ENCODE measurements around the gene SLC17A7.

SLC17A7 gene

DNA sequence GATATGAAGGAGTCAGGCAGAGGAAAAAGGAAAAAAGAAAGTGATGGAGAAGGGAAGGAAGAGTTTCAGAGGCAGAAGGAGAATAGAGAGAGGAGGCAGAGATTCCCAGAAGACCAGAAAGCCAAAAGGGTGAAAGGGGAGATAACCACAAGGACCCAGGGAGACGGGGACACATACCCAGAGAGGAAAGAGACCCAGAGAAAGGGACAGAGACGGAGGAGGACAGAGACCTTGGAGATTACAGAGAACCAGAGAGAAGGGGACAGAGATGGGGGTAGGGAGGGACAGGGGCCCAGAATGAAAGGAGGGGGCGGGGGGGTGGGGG is 19.5 kb downstream of the SLC17A7 start:
- no peak for DNase-seq (ENCODE audit: low read depth)
- H3K4me3 ChIP-seq (ENCODE audit: low read depth, low read length) = no peak overlapping the region
- TF ChIP-seq CTCF (IDR thresholded peaks at IDR 0.05; ENCODE audit: low read depth, low read length, missing control alignments) = no peak

DNA sequence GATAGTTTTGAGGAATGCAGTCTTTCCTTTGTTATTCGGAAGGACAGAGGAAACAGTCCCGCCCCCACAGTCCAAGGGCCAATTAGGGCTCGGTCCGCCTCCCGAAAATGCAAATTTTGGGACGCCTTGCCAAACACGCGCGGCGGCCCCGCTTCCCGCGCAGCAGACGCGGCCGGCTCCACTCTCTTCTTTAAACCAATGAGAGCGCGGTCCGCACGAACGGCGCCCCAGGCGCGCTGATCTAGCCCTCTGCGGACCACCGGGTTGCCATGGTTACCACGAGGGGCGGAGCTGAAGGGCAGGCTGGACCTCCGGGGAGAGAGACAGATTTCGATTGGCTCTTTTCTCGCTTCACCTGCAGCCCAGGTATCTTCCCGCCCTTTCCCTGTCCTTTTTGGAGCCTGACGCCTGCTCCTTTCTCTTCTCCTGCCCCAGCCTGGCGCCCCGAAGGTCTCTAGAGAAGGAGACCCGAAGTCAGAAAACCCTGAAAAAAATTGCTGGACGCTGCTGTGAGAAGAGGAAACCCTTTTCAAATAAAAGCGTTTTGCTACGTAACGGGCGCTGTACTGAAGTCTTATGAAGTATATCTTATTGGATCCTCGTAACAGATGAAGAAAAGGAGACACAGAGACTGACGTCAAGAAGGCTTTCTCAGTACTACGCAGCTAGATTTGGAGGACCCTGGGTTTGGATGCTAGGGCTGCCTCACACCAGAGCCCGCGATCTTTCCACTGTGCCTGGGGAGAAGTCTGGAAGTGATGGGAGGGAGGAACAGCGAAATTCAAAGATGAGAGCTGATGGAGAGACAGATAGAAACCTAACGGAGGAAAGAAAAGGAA is 20.1 kb downstream of the SLC17A7 start:
- no peak for TF ChIP-seq CTCF (IDR thresholded peaks at IDR 0.05; ENCODE audit: low read depth, low read length, missing control alignments)
- DNase-seq (ENCODE audit: low read depth) = no peak
- no peak overlapping the region; the same call in 1 of the 2 replicates for H3K4me3 ChIP-seq (ENCODE audit: low read depth, low read length)

DNA sequence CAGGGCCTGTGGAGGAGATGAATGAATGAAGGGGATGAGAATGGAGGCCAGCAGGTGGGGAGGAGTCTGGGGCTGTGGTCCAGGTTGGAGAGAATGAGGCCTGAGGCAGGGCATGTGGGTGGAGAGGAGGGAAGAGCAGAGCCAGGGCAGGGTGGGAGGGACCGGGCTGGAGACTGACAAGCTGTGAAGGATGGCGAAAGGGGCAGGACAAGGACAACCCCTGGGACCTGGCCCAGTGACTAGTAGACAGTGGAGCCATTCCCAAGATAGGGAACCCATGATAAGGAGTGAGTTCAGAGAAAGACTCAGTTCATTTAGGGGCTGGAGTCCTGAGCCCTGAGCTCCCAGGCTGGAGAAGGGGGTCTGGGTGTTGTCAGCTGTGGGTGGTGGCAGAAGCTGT is 21.1 kb downstream of the SLC17A7 start:
- H3K4me3 ChIP-seq (ENCODE audit: low read depth, low read length) = no peak overlapping the region
- no peak for TF ChIP-seq CTCF (IDR thresholded peaks at IDR 0.05; ENCODE audit: low read depth, low read length, missing control alignments)
- DNase-seq (ENCODE audit: low read depth) = no peak

- TF ChIP-seq CTCF (IDR thresholded peaks at IDR 0.05; ENCODE audit: low read depth, low read length, missing control alignments) = no peak
- no peak overlapping the region for H3K4me3 ChIP-seq (ENCODE audit: low read depth, low read length)
- DNase-seq (ENCODE audit: low read depth) = no peak
Observed at GRCh38 chr19:49419173-49419572, 22.2 kb downstream of the SLC17A7 start.

GRCh38 chr19:49418511-49418910 is 22.8 kb downstream of the SLC17A7 start:
- no peak overlapping the region for H3K4me3 ChIP-seq (ENCODE audit: low read depth, low read length)
- no peak for DNase-seq (ENCODE audit: low read depth)
- TF ChIP-seq CTCF (IDR thresholded peaks at IDR 0.05; ENCODE audit: low read depth, low read length, missing control alignments) = no peak

GRCh38 chr19:49417088-49417487 is 24.2 kb downstream of the SLC17A7 start:
- no peak overlapping the region for H3K4me3 ChIP-seq (ENCODE audit: low read depth, low read length)
- no peak for TF ChIP-seq CTCF (IDR thresholded peaks at IDR 0.05; ENCODE audit: low read depth, low read length, missing control alignments)
- DNase-seq (ENCODE audit: low read depth) = no peak

DNA sequence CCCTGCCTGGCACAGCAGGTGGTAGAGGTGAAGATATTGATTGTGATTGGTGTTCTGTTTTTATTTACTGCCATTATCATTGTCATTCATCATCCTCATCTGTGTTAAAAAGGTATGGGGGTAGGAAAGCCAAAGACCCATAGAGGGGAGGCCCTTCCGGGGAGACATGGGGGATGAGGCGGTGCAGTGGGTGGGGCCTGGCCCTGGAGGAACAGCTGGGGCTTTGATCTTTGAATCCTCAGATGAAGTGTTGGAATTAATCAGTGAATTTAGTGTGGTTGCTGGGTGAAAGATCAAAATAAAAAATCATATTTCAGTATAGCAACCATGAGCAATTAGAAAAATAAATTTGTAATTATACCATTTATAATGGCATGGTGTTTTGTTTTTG is 25.5 kb downstream of the SLC17A7 start:
- no peak overlapping the region for H3K4me3 ChIP-seq (ENCODE audit: low read depth, low read length)
- TF ChIP-seq CTCF (IDR thresholded peaks at IDR 0.05; ENCODE audit: low read depth, low read length, missing control alignments) = no peak
- DNase-seq (ENCODE audit: low read depth) = no peak

All from GM12864 (cell line).